GM18505 (cell line): ENCODE data around the gene WDR7.

ENCODE experiments used
- ATAC-seq: cut with Tn5 transposase; IDR thresholded peaks from one replicate; pipeline ENCODE4 v1.9.1; 2021; ENCODE audit not compliant: unreplicated experiment
- POLR2A ChIP-seq: IDR thresholded peaks from 4 replicates; pipeline ENCODE4 v1.6.1; 2011; ENCODE audit warnings: borderline replicate concordance; ENCODE audit not compliant: insufficient read depth, insufficient read length; ENCODE audit errors: extremely low read depth

Gene WDR7

GRCh38 chr18:56982766-56983165 lies 331.6 kb downstream of the WDR7 start:
- no peak for TF ChIP-seq POLR2A
- no peak for ATAC-seq

- TF ChIP-seq POLR2A = no peak
- ATAC-seq = no peak
These were observed 332.3 kb downstream of the WDR7 start for GRCh38 chr18:56983275-56983992.

- no peak for TF ChIP-seq POLR2A
- no peak for ATAC-seq
These were observed 333.6 kb downstream of the WDR7 start for GRCh38 chr18:56984731-56985130.

GRCh38 chr18:56986829-56987228 lies 335.7 kb downstream of the WDR7 start:
- ATAC-seq = no peak
- no peak for TF ChIP-seq POLR2A

- TF ChIP-seq POLR2A = no peak
- ATAC-seq = no peak
These were observed 336.1 kb downstream of the WDR7 start for GRCh38 chr18:56987236-56987635.

- no peak for TF ChIP-seq POLR2A
- no peak for ATAC-seq
These were observed 336.9 kb downstream of the WDR7 start for GRCh38 chr18:56988022-56988421.

- no peak for ATAC-seq
- no peak for TF ChIP-seq POLR2A
These were observed 339.5 kb downstream of the WDR7 start for GRCh38 chr18:56990678-56991077.

- no peak for TF ChIP-seq POLR2A
- ATAC-seq = no peak
These were observed 341.6 kb downstream of the WDR7 start for GRCh38 chr18:56992777-56993176.

- no peak for TF ChIP-seq POLR2A
- no peak for ATAC-seq
These were observed 344.5 kb downstream of the WDR7 start for GRCh38 chr18:56995579-56996188.

- no peak for TF ChIP-seq POLR2A
- no peak for ATAC-seq
These were observed 346.0 kb downstream of the WDR7 start for GRCh38 chr18:56997200-56997599.

GRCh38 chr18:56999823-57000222 lies 348.7 kb downstream of the WDR7 start:
- TF ChIP-seq POLR2A = no peak
- no peak for ATAC-seq

- no peak for ATAC-seq
- no peak for TF ChIP-seq POLR2A
These were observed 351.5 kb downstream of the WDR7 start for GRCh38 chr18:57002627-57003026.

- no peak for TF ChIP-seq POLR2A
- ATAC-seq = no peak
These were observed 352.2 kb downstream of the WDR7 start for GRCh38 chr18:57003342-57003741.

- ATAC-seq = peak; percentile 96
- TF ChIP-seq POLR2A = no peak
These were observed 353.4 kb downstream of the WDR7 start for GRCh38 chr18:57004366-57005121.

GRCh38 chr18:57008001-57008686 lies 357.0 kb downstream of the WDR7 start:
- TF ChIP-seq POLR2A = no peak
- ATAC-seq = no peak
